ENCODE results near the gene PLCZ1.
"Not testable (repeated sequence)": the region's sequence is repeated elsewhere in the genome, so short reads cannot be mapped to it uniquely, and the experiment has no call there.

PLCZ1 gene, protein sequence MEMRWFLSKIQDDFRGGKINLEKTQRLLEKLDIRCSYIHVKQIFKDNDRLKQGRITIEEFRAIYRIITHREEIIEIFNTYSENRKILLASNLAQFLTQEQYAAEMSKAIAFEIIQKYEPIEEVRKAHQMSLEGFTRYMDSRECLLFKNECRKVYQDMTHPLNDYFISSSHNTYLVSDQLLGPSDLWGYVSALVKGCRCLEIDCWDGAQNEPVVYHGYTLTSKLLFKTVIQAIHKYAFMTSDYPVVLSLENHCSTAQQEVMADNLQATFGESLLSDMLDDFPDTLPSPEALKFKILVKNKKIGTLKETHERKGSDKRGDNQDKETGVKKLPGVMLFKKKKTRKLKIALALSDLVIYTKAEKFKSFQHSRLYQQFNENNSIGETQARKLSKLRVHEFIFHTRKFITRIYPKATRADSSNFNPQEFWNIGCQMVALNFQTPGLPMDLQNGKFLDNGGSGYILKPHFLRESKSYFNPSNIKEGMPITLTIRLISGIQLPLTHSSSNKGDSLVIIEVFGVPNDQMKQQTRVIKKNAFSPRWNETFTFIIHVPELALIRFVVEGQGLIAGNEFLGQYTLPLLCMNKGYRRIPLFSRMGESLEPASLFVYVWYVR

DNA sequence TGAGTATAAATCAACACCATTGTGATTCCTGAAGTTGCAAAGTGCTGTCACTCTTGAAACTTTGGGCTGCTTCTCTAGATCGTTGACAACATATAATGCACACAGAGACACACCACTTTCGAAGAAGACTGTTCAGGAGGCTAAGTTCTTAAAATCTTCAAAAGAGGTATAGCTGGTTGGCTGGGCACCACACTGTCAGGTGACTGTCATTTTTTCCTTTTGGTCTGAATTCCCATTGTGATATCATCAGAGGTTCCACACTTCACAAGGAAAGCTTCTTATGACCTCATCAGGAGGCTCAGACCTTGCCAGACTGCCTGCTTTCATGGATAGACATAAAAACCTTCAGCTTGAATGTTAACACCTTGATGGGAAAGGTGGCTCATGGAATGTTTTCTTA lies at the start of gene PLCZ1, which contains the start of gene CAPZA3:
TSS of gene PLCZ1 (minus strand) at position 194 of the 400 bp plus-strand sequence. CDS start 641 bp downstream, outside the sequence.
TSS of gene CAPZA3 (plus strand) at position 301 of the 400 bp plus-strand sequence. CDS start 150 bp downstream, outside the sequence.
- in situ Hi-C loops (cut with MboI; ENCODE audit: low pct_unique_long_range_greater_than_20kb, low sequenced_read_pairs), result no loop called here

DNA sequence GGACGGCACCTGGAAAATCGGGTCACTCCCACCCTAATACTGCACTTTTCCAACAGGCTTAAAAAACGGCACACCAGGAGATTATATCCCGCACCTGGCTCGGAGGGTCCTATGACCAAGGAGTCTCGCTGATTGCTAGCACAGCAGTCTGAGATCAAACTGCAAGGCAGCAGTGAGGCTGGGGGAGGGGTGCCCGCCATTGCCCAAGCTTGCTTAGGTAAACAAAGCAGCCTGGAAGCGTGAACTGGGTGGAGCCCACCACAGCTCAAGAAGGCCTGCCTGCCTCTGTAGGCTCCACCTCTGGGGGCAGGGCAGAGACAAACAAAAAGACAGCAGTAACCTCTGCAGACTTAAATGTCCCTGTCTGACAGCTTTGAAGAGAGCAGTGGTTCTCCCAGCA lies 47.7 kb upstream of the PLCZ1 start:
- DNase-seq; in situ Hi-C loops (cut with MboI; ENCODE audit: low pct_unique_long_range_greater_than_20kb, low sequenced_read_pairs): not testable (repeated sequence)

More for the DNA sequence above, at the start of gene PLCZ1, which contains the start of gene CAPZA3:
- no peak for DNase-seq

DNA sequence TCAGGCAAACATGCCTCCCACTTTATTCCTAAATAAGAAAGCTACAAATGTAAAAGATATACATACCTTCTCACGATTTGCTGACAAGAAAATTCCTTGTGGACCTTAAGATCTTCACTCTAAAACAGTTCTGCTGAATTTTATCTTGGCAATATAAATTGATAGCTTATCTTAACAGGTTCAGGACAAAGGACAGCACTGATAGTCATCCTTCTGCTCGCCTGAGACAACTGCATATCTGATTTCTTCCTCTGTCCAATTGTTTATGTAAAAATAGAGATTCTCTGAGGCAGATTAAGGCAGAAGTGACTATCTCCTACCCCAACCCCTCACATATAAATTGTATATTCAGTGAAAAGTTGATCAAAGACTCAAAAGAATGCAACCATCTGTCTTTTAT lies 45.0 kb upstream of the PLCZ1 start:
- in situ Hi-C loops (cut with MboI; ENCODE audit: low pct_unique_long_range_greater_than_20kb, low sequenced_read_pairs), result no loop called here
- no peak for DNase-seq

DNA sequence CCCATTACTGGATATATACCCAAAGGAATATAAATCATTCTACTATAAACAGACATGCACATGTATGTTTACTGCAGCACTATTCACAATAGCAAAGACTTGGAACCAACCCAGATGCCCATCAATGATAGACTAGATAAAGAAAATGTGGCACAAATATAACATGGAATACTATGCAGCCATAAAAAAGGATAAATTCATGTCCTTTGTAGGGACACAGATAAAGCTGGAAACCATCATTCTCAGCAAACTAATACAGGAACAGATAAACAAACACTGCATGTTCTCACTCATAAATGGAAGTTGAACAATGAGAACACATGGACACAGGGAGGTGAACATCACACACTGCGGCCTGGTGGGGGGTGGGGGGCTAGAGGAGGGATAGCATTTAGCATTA lies 28.7 kb upstream of the PLCZ1 start:
- DNase-seq; in situ Hi-C loops (cut with MboI; ENCODE audit: low pct_unique_long_range_greater_than_20kb, low sequenced_read_pairs): not testable (repeated sequence)

DNA sequence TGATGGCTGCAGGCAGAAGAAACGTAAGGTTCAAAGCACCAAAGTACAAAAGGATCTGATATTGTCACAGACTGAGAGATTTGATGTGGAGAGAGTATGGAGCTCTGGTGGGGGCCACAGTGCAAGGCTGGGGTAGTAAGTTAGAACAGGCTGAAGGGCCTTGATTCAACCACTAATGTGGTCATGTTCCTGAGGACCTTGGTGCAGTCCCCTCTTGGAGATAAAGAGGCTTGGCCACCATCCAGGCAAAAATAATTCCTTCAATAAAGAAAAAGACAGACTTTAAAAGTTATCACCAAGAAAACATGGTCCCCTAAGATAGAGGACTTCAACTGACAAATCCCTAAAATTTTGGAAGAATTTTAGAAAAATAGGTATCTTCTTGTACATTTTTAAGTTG lies 17.5 kb upstream of the PLCZ1 start:
- in situ Hi-C loops (cut with MboI; ENCODE audit: low pct_unique_long_range_greater_than_20kb, low sequenced_read_pairs), result no loop called here

DNA sequence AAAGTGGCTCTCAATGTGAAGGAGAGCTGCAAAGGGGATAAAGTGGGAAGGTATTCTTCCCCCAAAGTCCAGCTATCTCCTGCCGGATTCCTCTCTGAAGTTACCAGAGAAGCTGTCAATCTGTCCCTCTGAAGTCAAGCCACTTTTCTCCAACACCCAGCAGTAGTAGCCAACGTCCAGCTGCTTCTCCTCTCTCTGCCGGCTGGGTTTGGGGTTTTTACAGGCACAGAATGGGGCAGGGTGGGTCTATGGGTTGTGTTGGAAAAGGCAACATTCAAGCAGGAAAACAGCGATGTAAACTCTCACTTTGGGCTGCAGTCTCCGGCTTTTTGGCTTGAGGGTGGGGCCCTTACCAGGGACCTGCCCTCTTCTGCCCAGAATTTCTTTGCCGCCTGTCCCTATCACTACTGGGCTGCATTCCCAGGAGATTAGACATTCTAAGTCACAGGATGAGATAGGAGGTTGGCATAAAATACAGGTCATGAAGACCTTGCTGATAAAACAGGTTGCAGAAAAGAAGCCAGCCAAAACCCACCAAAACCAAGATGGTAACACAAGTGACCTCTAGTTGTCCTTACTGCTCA lies 16.4 kb upstream of the PLCZ1 start:
- no peak for DNase-seq

More for the DNA sequence above, 17.5 kb upstream of the PLCZ1 start:
- DNase-seq, result no peak

DNA sequence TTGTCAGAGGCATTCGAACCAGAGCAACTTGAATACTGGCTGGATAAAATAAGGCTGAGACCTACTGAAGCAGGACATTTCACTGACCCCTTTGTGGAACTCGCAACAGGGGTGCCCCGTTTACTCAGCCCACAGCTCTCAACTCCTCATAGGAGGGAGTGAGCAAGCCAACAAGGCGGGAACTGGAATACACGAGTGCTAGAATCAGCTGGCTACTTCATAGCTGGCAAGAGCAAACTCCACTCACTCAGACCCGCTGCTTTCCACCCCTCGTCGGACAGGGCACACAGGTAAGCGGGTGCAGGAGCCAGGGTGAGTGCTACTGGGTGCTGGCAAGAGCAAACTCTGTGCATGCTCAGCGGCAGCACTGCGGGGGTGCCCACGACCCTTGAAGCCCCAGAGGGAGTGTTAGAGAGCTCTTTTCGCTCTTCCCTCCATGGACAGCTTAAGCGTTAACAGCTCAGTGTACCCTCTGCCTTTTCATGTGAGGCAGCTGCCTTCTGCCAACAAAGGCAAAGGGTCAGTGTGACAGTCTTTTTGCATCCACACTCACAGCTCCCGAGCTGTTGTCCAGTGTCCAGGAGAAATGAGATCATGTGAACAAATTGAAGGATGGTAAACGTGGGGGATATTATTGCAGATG lies 15.8 kb upstream of the PLCZ1 start:
- no peak for DNase-seq
- in situ Hi-C loops (cut with MboI; ENCODE audit: low pct_unique_long_range_greater_than_20kb, low sequenced_read_pairs), result no loop called here

More for the DNA sequence above, 16.4 kb upstream of the PLCZ1 start:
- in situ Hi-C loops (cut with MboI; ENCODE audit: low pct_unique_long_range_greater_than_20kb, low sequenced_read_pairs), result no loop called here

DNA sequence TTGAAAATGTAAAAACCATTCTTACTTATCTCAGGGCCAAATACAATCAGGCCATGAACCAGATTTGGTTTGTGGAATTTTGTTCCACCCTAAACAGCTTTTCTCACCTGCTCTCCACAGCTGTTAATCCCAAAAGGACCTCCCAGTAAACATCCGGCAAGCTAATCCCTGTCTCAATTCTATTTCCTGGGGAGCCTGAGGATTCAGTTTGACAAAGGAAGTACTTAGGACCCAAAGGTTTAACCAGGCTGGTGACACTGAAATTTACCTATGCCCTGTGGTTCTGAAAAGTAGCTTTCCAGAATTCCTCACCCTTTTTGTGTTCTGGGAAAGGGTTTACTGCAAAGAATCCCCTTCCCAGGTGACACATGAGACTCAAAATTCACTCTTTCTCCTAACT lies 15.1 kb upstream of the PLCZ1 start:
- in situ Hi-C loops (cut with MboI; ENCODE audit: low pct_unique_long_range_greater_than_20kb, low sequenced_read_pairs), result no loop called here
- DNase-seq, result no peak

DNA sequence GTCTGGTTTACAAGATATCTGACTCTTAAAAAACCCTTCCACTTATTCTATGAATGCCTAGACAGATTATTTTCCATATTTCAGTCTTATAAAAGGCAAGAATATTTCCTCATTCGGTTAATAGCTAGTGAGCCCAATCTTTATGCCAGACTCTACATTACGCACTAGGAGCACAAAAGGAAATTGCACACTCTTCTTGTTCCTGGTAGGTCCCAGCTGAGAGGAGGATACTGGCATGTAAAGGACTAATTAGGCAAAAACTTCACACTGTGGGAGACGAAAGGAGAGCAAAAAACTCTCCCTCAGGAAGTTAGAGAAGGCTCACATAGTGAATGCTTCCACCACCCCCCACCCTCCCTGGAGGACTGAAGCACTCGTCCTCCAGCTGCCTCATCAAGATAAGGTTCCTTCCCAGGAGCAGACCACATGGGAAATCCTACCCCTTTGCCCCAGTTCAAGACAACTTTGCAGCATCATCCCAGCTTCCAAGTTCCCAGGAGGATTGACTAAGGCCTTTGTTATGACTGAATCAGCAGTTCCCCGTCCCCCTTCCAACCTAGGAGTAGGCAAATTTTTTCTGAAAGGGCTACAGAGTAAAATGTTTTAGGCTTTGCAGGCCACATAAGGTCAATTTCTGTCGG lies 14.6 kb upstream of the PLCZ1 start:
- peak; percentile 48 for DNase-seq
- in situ Hi-C loops (cut with MboI; ENCODE audit: low pct_unique_long_range_greater_than_20kb, low sequenced_read_pairs), result no loop called here

DNA sequence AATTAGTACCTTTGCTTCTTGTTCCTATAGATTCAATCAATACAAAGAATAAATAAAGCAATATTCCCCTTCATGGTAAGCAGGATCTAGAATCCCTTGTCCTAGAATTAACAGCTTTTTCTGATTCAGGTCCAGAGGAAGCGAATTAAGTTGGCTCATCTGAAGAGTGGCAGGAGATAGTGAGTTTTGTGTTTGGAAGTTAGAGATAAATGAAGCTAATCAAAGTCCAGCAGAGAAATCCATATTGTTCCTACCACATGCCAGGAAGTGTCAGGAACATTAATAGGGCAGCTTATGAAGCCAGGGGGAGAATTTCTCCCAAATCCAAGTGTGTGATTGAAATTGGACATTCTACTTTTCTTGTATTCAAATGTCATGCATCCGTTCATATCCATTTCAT lies 14.1 kb upstream of the PLCZ1 start:
- in situ Hi-C loops (cut with MboI; ENCODE audit: low pct_unique_long_range_greater_than_20kb, low sequenced_read_pairs), result no loop called here
- no peak for DNase-seq

DNA sequence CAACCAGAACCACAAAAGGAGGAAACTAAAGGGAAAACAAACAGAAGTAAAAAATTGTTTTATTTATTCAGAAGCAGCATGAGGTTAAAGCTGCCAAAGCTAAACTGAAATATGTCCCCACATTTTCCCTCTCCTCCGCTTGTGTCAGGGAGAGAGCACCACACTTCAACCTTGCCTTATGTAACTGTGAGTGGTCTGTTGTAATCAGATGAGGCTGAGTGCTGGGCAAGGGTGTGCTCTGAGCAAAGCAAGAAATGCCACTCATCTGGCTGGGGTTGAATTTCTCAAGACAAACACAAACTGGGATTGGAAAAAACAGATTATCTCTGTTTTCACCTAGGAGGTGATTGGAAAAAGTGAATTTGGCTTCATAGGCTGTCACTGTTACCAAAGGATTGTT lies 12.3 kb upstream of the PLCZ1 start:
- in situ Hi-C loops (cut with MboI; ENCODE audit: low pct_unique_long_range_greater_than_20kb, low sequenced_read_pairs), result no loop called here
- no peak for DNase-seq

DNA sequence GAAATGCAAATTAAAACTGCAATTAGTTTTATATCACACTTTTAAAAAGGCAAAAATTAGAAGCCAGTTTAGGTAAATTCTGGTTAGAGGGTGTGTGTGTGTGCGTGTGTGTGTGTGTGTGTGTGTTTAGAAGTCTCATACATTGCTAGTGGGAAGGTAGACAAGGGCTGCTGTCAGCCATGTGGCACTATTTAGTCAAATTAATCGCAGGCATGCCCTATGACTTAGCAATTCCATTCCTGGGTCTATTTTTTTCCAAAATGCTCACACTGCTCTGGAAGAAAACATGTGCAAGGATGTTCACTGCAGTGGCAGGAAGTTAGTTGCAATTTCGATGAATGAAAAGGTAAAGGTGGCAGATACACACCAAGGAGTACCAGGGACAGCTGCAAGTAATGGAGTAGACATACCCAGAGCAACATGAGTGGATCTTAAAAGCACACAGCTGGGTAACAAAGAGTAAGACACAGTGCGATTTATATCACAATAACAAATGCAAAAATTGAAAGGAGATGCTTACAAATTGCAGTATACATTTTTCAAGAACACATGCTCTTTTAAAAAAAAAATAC lies 11.7 kb upstream of the PLCZ1 start:
- DNase-seq, result no peak
- in situ Hi-C loops (cut with MboI; ENCODE audit: low pct_unique_long_range_greater_than_20kb, low sequenced_read_pairs), result no loop called here

DNA sequence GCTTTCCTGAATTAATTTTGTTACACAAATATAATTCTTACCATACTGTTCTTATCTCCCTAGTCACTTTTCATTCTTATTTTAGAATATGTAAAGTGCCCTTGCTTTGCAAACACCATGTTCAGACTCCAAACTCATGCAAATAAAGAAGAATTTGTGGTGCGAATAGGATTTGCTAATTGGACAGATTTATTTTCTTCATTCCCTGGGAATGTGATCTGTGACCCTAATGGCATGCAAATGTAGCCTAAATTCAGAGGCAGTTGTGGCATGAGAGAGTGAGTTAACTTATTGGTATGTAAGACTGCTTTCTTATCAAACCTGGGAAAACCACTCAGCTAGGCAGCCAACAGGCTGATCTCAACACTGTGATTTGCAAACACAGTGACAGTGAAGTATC lies 10.1 kb upstream of the PLCZ1 start:
- in situ Hi-C loops (cut with MboI; ENCODE audit: low pct_unique_long_range_greater_than_20kb, low sequenced_read_pairs), result no loop called here
- DNase-seq, result no peak

DNA sequence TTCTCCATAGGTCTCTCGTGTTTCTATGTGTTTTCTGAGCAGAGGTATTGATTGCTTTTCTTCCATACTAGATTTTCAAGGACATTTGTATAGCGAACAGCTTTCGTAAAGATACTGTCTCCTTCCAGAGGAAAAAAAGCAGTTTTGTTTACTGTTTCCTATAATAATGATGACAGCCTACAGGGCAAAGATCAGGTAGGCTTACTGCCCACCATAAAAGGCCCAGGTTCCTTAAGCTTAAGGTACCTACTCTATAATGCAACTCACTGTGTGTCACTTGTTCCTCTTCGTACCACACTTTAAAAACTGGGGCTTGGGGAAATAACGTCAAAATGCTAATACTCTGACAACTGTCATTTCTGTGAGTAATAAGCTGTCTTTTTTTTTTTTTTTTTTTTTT lies 6.7 kb downstream of the PLCZ1 start:
- no peak for DNase-seq
- in situ Hi-C loops (cut with MboI; ENCODE audit: low pct_unique_long_range_greater_than_20kb, low sequenced_read_pairs), result no loop called here

DNA sequence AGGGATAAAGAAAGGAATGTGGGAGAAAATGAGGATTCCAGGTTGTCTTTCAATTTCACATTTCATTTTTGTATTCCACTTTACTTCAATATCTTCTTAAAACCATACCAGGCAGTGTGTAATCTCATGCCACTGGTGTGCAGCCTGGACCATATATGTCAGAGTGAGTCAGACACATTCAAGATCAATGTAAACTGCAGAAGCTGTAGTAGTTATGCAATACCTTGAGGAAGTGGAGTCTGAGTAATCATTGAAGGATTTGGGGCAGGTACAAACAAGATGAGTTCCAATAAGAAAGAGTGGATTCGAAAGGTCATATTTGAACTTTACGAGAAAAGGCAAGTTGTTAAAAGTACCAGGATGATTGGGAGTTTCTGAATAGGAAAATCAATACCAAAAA lies 14.1 kb downstream of the PLCZ1 start:
- DNase-seq, result peak; percentile 13
- in situ Hi-C loops (cut with MboI; ENCODE audit: low pct_unique_long_range_greater_than_20kb, low sequenced_read_pairs), result no loop called here

DNA sequence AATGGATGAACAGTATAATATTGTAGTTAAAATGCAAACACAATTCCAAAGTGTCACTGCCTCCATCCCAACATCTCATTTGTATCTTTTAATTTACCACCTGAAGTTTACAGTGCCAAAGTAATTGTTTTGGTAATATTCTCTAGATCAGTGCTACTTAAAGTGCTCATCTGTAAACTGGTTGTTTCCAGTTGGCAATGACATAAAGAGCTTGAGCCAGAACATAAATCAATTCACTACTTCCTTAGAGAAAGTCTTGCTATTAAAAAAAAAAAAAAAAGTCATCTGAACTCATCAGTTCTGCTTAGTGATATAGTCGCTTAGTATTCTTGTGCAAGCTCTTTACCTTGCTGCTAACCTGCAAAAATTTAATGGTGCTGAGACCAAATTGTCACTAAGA lies 16.4 kb downstream of the PLCZ1 start:
- no peak for DNase-seq
- in situ Hi-C loops (cut with MboI; ENCODE audit: low pct_unique_long_range_greater_than_20kb, low sequenced_read_pairs), result no loop called here

DNA sequence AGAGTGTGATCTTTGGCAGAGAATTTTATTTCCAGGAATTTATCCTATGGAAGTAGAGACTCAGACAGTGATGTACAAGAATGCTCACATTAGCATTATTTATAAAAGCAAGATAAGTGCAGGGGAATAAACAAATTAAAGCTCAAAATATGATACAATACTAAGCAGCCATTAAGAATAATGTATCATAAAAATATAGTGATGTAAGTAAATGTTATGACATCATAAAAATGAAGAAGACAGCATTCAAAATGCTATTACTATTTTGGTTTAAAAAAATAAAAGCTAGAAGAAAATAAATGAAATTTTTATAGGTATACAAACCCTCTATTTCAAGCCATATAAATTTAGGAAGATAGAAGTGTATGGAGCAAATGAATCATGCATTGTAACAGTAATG lies 17.1 kb downstream of the PLCZ1 start:
- in situ Hi-C loops (cut with MboI; ENCODE audit: low pct_unique_long_range_greater_than_20kb, low sequenced_read_pairs), result no loop called here
- no peak for DNase-seq

DNA sequence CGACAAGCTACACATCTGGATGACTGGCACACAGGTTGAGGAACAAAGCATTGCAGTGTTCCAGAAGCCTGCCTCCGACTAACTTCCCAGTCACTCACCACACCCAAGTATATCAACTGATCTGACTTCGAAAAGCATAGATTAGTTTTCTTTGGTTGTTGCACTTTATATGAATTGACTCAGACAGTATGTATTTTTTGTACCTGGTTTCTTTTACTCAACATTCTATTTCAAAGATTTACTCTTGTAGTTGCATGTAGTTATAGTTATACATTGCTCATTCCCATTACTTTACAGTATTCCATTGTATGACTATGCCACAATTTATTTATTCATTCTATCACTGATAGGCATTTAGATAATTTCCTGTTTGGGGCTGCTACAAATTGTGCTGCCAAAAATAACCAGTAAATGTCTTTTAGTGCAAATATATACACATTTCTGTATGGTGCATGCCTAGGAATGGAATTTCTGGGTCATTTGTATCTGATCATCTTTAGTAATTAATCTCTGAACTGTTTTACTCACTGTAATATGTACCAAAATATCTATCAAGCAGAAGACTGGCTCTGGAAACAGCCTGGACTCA lies 17.8 kb downstream of the PLCZ1 start:
- in situ Hi-C loops (cut with MboI; ENCODE audit: low pct_unique_long_range_greater_than_20kb, low sequenced_read_pairs), result no loop called here
- DNase-seq, result no peak

DNA sequence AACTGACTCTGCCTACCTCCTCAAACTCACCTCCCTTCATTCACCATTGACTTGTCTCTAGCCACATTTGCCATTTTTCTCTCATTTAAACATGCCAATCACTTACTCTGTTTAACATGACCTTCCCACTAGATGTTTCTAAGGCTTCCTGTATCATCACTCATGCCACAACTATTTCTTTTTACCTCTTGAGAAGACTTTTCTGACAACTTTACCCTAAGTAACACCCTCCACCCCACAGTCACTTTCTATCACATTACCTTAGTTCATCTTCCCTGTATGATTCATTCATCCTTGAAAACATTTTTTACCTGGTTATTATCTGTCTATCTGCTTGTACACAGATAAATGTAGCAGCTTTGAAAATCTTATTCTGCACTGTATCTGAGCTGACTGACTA lies 19.4 kb downstream of the PLCZ1 start:
- DNase-seq, result no peak
- in situ Hi-C loops (cut with MboI; ENCODE audit: low pct_unique_long_range_greater_than_20kb, low sequenced_read_pairs), result no loop called here

Measured in KBM-7 (cell line).